GM18505 (cell line): ENCODE results near the gene ZNF496.
"Not testable (repeated sequence)": the region's sequence is repeated elsewhere in the genome, so short reads cannot be mapped to it uniquely, and the experiment has no call there.

ENCODE experiments used
- ATAC-seq: cut with Tn5 transposase; IDR thresholded peaks from one replicate; pipeline ENCODE4 v1.9.1; 2021; ENCODE audit not compliant: unreplicated experiment
- POLR2A ChIP-seq: IDR thresholded peaks from 4 replicates; pipeline ENCODE4 v1.6.1; 2011; ENCODE audit warnings: borderline replicate concordance; ENCODE audit not compliant: insufficient read depth, insufficient read length; ENCODE audit errors: extremely low read depth

ZNF496 gene

DNA sequence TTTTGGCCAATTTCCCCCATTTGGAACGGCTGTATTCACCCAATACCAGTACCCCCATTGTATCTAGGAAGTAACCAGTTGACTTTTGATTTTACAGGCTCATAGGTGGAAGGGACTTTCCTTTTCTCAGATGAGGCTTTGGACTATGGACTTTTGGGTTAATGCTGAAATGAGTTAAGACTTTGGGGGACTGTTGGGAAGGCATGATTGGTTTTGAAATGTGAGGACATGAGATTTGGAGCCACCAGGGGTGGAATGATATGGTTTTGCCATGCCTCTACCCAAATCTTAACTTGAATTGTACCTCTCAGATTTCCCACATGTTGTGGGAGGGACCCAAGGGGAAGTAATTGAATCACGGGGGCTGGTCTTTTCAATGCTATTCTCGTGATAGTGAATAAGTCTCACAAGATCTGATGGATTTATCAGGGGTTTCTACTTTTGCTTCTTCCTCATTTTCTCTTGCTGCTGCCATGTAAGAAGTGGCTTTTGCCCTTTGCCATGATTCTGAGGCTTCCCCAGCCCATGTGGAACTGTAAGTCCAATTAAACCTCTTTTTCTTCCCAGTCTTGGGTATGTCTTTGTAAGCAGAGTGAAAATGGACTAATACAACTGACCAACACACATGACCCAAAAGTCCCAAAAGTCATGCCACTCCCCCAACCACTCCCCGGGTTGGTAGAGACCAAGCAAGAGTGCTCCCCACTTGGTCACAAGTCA lies 35.4 kb upstream of the ZNF496 start:
- ATAC-seq: no peak
- no peak for TF ChIP-seq POLR2A

DNA sequence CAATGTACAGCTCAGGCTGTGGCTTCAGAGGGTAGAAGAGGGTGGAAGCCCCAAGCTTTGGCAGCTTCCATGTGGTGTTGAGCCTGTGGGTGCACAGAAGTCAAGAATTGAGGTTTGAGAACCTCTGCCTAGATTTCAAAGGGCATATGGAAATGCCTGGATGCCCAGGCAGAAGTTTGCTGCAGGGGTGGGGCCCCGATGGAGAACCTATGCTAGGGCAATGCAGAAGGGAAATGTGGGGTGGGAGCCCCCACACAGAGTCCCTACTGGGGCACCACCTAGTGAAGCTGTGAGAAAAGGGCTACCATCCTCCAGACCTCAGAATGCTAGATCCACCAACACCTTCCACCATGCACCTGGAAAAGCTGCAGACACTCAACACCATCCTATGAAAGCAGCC lies 34.7 kb upstream of the ZNF496 start:
- ATAC-seq: not testable (repeated sequence)

DNA sequence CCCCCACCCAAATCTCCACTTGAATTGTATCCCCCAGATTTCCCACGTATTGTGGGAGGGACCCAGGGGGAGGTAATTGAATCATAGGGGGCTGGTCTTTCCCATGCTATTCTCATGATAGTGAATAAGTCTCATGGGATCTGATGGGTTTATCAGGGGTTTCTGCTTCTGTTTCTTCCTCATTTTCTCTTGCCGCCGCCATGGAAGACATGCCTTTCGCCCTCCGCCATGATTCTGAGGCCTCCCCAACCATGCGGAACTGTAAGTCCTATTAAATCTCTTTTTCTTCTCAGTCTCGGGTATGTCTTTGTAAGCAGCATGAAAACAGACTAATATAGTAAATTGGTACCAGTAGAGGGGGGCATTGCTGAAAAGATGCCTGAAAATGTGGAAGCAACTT lies 33.4 kb upstream of the ZNF496 start:
- no peak for TF ChIP-seq POLR2A
- ATAC-seq: no peak

- not testable (repeated sequence) for ATAC-seq
Measured at GRCh38 chr1:247363000-247363399, 31.3 kb upstream of the ZNF496 start.

DNA sequence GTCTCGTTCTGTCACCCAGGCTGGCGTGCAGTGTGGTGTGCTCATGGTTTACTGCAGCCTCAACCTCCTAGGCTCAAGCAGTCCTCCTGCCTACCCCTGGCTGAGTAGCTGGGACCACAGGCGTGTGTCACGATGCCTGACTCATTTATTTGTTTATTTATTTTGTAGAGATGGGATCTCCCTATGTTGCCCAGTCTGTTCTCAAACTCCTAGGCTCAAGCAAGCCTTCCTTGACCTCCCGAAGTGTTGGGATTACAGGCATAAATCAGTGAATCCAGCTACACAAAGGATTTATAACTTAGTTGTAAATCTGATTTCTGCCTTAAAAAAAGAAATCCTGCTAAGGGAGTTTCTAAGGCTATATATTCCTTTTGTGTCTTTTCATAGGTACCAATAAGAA lies 30.5 kb upstream of the ZNF496 start:
- ATAC-seq: no peak

GRCh38 chr1:247360991-247361731 lies 29.5 kb upstream of the ZNF496 start:
- no peak for TF ChIP-seq POLR2A
- ATAC-seq: no peak

More for the DNA sequence above, 30.5 kb upstream of the ZNF496 start:
- TF ChIP-seq POLR2A: no peak

DNA sequence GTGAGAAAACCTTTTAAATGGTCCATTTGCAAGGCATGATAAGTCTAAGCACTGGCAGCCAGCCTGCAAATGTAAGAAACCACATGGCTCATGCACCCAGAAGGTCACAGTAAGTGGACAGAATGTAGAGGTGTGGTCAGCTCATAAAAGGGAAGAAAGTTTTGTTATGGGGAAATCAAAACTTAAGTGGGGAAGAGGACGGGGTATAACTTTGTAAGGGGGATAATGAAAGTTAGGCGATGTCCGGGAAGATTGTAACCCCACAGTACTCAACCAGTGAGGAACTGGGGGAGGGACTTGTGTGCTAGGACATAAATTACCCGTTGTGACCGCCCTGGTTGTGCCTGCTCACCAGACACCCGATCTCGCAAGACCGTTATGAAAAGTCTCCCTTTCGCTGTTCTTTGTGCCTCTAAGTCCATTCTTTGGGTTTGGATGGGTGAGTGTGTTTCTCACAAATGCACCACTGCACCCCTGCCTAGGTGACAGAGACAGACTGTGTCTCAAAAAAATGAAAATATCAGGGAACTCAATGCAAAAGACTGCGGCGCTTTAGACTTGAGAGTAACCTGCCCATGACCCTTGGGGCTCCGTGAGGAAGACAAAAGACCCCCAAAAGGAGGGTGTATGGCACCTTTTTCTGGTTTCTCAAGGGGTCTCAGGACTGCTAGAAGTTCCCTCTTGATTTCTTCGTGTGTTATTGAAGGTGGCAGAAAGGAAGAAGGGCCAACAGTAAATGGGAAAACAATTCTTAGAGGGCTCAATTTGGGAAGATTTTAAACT lies 28.6 kb upstream of the ZNF496 start:
- TF ChIP-seq POLR2A: no peak
- ATAC-seq: no peak

GRCh38 chr1:247359559-247359958 lies 27.9 kb upstream of the ZNF496 start:
- no peak for TF ChIP-seq POLR2A
- no peak for ATAC-seq

DNA sequence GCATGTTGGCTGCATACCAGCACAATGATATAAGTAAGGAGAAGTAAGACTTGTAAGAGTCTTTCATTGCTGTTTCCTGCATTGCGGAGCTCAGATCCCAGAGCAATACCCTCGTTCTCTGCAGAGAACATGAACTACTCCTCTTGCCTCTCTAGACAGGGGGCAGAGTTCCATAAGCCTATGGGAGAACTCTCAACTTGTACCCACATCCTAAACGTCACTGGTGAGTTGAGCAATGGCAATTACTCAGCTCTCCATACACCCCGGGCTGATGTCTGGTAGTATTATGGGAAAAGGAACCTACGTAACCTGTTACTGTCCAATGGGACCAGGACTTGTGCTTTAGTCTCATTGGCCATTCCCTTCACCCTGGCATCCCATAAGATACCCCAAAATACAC lies 27.3 kb upstream of the ZNF496 start:
- TF ChIP-seq POLR2A: no peak

DNA sequence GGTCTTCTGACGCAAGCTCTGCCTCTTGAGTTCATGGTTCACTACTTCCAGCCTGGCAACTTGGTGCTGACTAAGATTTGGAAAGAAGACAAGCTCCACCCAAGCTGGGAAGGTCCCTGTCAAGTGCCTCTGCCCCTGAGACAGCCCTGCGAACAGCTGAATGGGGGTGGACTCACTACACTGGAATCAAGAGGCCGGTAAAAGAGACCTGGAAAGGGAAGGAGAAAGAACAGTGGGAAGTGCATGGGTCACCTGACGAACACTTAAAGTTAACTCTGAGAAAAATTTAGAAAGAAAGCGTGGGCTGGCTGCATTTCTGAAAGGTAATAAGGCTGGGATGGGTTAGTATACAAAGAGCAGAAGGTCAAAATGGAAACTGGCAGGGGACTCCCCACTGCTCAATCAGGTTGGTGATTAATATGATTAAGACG lies 26.1 kb upstream of the ZNF496 start:
- peak; percentile 94 for ATAC-seq
- no peak for TF ChIP-seq POLR2A

More for the DNA sequence above, 27.3 kb upstream of the ZNF496 start:
- no peak for ATAC-seq

GRCh38 chr1:247357052-247357780 lies 25.5 kb upstream of the ZNF496 start:
- no peak for TF ChIP-seq POLR2A

GRCh38 chr1:247355160-247355559 lies 23.5 kb upstream of the ZNF496 start:
- not testable (repeated sequence) for ATAC-seq

More at GRCh38 chr1:247357052-247357780, 25.5 kb upstream of the ZNF496 start:
- ATAC-seq: no peak

- no peak for TF ChIP-seq POLR2A
- ATAC-seq: no peak
Measured at GRCh38 chr1:247352175-247352574, 20.5 kb upstream of the ZNF496 start.
